Neural cell (in vitro differentiated cells): Measurements from ENCODE around the gene FOXF2.

ENCODE experiments used
- CTCF ChIP-seq: fragments of 450-650 bp; IDR thresholded peaks from 2 replicates; pipeline ENCODE4 v1.5.1; 2014; ENCODE audit warnings: antibody characterized with exemption, mild to moderate bottlenecking, moderate library complexity; ENCODE audit not compliant: poor library complexity, severe bottlenecking
- EP300 ChIP-seq: fragments of 450-650 bp; conservative IDR thresholded peaks from 2 replicates; pipeline ENCODE4 v1.6.1; 2014; ENCODE audit warnings: antibody characterized with exemption, mild to moderate bottlenecking, moderate library complexity; ENCODE audit not compliant: poor library complexity, severe bottlenecking
- EZH2 ChIP-seq: fragments of 200-600, 300-800 bp; shearing (Covaris generic), sonication (generic); IDR thresholded peaks from 2 replicates; pipeline ENCODE4 v1.6.1; 2014; ENCODE audit warnings: antibody characterized with exemption, low read length, borderline replicate concordance, mild to moderate bottlenecking; ENCODE audit not compliant: insufficient read depth, poor library complexity, severe bottlenecking
- POLR2AphosphoS5 ChIP-seq: IDR thresholded peaks from 2 replicates; pipeline ENCODE4 v1.6.1; 2012
- SMC3 ChIP-seq: fragments of 450-650 bp; conservative IDR thresholded peaks from 2 replicates; pipeline ENCODE4 v1.6.1; 2014; ENCODE audit warnings: antibody characterized with exemption, mild to moderate bottlenecking, moderate library complexity; ENCODE audit not compliant: poor library complexity

- TF ChIP-seq EZH2: no peak
- TF ChIP-seq CTCF: no peak
- TF ChIP-seq EP300: no peak
- TF ChIP-seq SMC3: no peak
- TF ChIP-seq POLR2AphosphoS5: no peak
Observed at GRCh38 chr6:1395941-1396908, 6.8 kb downstream of the FOXF2 start.
